Coronary artery (tissue), 2 donors: ENCODE measurements around the gene REEP6.

Experiments
- DNase-seq: peaks from one replicate; pipeline ENCODE4 v3.0.0-alpha.2; 2017; ENCODE audit warnings: low spot score
- H3K27ac ChIP-seq, 2 donors: fragments of 200-600 bp; sonication (generic); one replicate each; pipeline ENCODE4 v1.5.1; 2016 to 2019
- H3K4me3 ChIP-seq: fragments of 200-600 bp; sonication (generic); 2 replicates; pipeline ENCODE4 v1.5.1; 2016; ENCODE audit warnings: mild to moderate bottlenecking, moderate library complexity
- CTCF ChIP-seq: fragments of 200-600 bp; sonication (generic); IDR thresholded peaks from one replicate; pipeline ENCODE4 v1.5.1; 2019; ENCODE audit warnings: antibody characterized with exemption

Gene REEP6

GRCh38 chr19:1482361-1483130 lies 8.4 kb upstream of the REEP6 start:
- TF ChIP-seq CTCF = no peak
- no peak for DNase-seq
- Histone ChIP-seq H3K4me3 (no peak overlapping the region), H3K27ac (no peak overlapping the region)

- no peak for DNase-seq
- TF ChIP-seq CTCF = no peak
Measured at GRCh38 chr19:1483131-1483978, 7.6 kb upstream of the REEP6 start.

DNA sequence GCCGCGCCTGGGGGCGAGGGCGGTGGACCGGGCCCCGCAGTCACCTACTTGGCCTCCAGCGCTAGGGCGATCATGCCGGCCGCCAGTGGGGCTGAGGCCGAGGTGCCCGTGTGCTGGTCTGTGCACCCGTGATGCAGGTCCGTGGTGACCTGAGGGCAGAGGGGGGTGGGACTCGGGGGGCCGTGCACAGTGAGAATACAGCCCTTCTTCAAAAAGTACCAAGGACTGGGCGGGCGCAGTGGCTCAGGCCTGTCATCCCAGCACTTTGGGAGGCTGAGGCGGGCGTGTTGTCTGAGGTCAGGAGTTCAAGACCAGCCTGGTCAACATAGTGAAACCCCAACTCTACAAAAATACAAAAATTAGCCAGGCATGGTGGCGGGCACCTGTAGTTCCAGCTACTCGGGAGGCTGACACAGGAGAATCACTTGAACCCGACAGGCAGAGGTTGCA lies 7.0 kb upstream of the REEP6 start:
- no peak overlapping the region for H3K27ac ChIP-seq
- TF ChIP-seq CTCF = no peak
- DNase-seq = no peak

More at GRCh38 chr19:1483131-1483978, 7.6 kb upstream of the REEP6 start:
- H3K27ac ChIP-seq = no peak overlapping the region
- H3K4me3 ChIP-seq = no peak overlapping the region

DNA sequence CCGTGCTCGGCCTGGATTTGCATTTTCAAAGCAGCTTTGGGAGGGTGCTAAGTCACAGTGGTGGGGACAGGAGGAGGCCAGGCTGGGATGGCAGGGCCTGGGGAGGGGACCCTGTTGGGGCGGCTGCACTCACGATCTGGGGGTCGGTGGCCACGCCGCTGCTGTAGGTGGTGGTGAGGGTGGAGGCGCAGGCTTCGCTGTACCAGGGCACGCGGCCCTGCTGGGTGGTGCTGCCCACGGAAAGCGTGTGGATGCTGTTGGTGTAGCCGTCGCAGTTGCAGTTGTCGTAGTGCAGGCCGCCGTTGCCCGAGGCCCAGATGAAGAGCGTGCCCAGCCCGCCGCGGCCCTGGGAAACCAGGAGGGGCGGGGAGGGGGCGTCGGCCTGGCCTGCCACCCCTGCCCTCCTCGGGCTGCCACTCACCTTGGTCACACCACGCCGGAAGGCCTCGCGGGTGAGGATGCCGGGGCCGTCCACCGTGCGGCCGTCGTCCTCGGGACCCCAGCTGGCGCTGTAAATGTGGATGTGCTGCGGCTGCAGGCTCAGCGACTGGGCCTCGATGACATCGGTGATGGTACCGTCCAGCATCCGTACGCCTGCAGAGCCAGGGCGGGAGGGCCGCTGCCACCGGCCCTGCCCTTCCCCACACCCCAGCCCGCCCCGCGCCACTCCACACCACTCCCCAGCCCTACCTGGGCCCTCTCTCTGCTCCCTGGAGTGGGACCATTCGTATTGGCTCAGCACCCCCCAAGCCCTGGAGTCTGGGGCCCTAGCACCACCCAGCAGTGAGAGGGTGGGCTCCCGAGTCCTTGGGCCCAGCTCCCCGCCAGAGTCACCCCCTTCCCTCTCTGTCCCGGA lies 4.0 kb upstream of the REEP6 start:
- Histone ChIP-seq H3K4me3 (no peak overlapping the region), H3K27ac (no peak overlapping the region)
- no peak for TF ChIP-seq CTCF
- no peak for DNase-seq

More for the DNA sequence above, 7.0 kb upstream of the REEP6 start:
- no peak overlapping the region for H3K4me3 ChIP-seq

DNA sequence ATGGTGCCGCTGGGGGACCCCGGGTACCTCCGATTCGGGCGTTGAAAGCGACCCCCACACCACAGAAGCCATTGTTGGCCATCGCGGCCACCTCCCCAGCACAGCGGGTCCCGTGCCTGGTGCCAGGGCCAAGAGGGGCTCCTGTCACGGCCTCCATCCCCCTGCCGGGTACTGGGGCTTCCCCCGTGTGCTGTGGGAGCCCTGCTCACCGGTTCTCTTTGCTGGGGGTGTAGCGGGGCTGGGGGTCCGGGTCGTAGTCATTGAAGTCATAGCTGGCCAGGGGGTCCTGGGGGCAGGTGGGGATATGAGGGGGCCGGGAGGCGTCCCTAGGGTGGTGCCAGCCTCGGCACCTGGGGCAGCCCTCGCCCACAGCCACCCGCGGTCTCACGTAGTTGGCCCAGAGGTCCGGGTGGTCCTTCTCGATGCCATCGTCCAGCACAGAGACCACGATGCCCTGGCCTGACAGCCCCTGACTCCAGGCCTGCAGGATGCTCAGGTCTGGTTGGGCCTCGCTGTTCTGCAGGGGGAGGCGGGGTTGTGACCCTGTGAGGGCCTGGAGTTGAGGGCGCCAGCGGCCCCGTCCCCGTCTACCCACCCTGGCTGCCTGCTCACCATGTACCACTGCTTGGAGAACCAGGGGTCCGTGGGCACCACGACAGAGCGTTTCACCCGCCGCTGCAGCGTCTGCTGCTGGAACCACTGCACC lies 3.3 kb upstream of the REEP6 start:
- no peak overlapping the region for H3K27ac ChIP-seq
- no peak for DNase-seq
- no peak overlapping the region for H3K4me3 ChIP-seq
- no peak for TF ChIP-seq CTCF

DNA sequence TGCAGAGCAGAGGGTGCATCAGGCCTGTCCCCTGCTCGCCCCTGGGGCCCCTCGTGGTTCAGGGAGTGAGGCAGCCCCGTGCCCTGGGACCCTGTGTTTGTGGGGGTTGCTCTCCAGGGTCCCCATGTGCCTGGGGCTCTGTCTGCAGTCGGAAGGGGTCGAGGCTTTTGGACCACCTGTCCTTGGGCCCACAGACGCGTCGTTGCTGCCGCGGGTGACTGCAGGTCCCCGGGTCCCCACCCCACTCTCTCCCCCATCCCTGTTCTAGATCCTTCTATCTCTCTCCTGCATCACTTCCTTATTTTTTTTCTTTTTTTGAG lies 2.7 kb upstream of the REEP6 start:
- Histone ChIP-seq H3K4me3 (no peak overlapping the region), H3K27ac (no peak overlapping the region)
- TF ChIP-seq CTCF = no peak
- no peak for DNase-seq
